Neural cell (in vitro differentiated cells): ENCODE data around the gene NINJ1. TPM values are rescaled to one million over a fixed set of nuclear protein-coding genes. Genes with fewer than 3 reads are reported as not detected.

Experiments
- H2AFZ ChIP-seq: fragments of 200-600, 300-800 bp; sonication (generic), shearing (Covaris generic); 2 replicates; pipeline ENCODE4 v1.6.0; 2014; ENCODE audit warnings: low read depth, mild to moderate bottlenecking, antibody characterized with exemption, low read length, moderate library complexity
- H3F3A ChIP-seq: fragments of 200-600 bp; shearing (Covaris generic); 2 replicates; pipeline ENCODE4 v1.6.1; 2016; ENCODE audit warnings: mild to moderate bottlenecking, moderate library complexity, mixed read lengths, antibody characterized with exemption, low read length; ENCODE audit not compliant: insufficient read depth, poor library complexity, severe bottlenecking
- H3K27ac ChIP-seq: fragments of 200-600, 300-800 bp; sonication (generic), shearing (Covaris generic); 2 replicates; pipeline ENCODE4 v1.5.1; 2014; ENCODE audit warnings: mild to moderate bottlenecking, low read length, moderate library complexity
- H3K27me3 ChIP-seq: fragments of 300-800, 200-600 bp; sonication (generic), shearing (Covaris generic); 2 replicates; pipeline ENCODE4 v1.6.0; 2014; ENCODE audit warnings: mild to moderate bottlenecking, low read depth, low read length, moderate library complexity; ENCODE audit not compliant: insufficient read depth
- H3K36me3 ChIP-seq: fragments of 300-800, 200-600 bp; sonication (generic), shearing (Covaris generic); 2 replicates; pipeline ENCODE4 v1.5.1; 2014; ENCODE audit warnings: mild to moderate bottlenecking, antibody characterized with exemption, low read length, moderate library complexity; ENCODE audit not compliant: insufficient read depth
- H3K4me2 ChIP-seq: fragments of 300-800, 200-600 bp; sonication (generic), shearing (Covaris generic); 2 replicates; pipeline ENCODE4 v1.6.0; 2014; ENCODE audit warnings: mild to moderate bottlenecking, low read length
- H3K4me3 ChIP-seq: fragments of 300-800, 200-600 bp; sonication (generic), shearing (Covaris generic); 2 replicates; pipeline ENCODE4 v1.5.1; 2014; ENCODE audit warnings: mild to moderate bottlenecking, low read length, moderate library complexity
- H3K79me2 ChIP-seq: fragments of 200-600 bp; shearing (Covaris generic); replicated peaks from 2 replicates; pipeline ENCODE4 v1.6.0; 2014; ENCODE audit warnings: mild to moderate bottlenecking, low read length, moderate library complexity; ENCODE audit not compliant: insufficient read depth
- H3K9ac ChIP-seq: fragments of 300-800, 200-600 bp; sonication (generic), shearing (Covaris generic); 2 replicates; pipeline ENCODE4 v1.6.1; 2016; ENCODE audit warnings: mild to moderate bottlenecking, low read length, mixed read lengths
- H3K9me2 ChIP-seq: fragments of 200-600 bp; shearing (Covaris generic); 2 replicates; pipeline ENCODE4 v1.6.1; 2016; ENCODE audit warnings: mild to moderate bottlenecking, low read length, mixed read lengths; ENCODE audit not compliant: insufficient read depth
- H3K9me3 ChIP-seq: fragments of 200-600, 300-800 bp; sonication (generic), shearing (Covaris generic); 2 replicates; pipeline ENCODE4 v1.6.1; 2016; ENCODE audit warnings: mild to moderate bottlenecking, mixed run types, low read length, moderate library complexity, mixed read lengths
- H4K20me1 ChIP-seq: fragments of 200-600 bp; shearing (Covaris generic); 2 replicates; pipeline ENCODE4 v1.6.1; 2016; ENCODE audit warnings: mild to moderate bottlenecking, mixed run types; ENCODE audit not compliant: insufficient read depth
- EP300 ChIP-seq: fragments of 450-650 bp; conservative IDR thresholded peaks from 2 replicates; pipeline ENCODE4 v1.6.1; 2014; ENCODE audit warnings: antibody characterized with exemption, mild to moderate bottlenecking, moderate library complexity; ENCODE audit not compliant: poor library complexity, severe bottlenecking
- EZH2 ChIP-seq: fragments of 200-600, 300-800 bp; shearing (Covaris generic), sonication (generic); IDR thresholded peaks from 2 replicates; pipeline ENCODE4 v1.6.1; 2014; ENCODE audit warnings: antibody characterized with exemption, low read length, borderline replicate concordance, mild to moderate bottlenecking; ENCODE audit not compliant: insufficient read depth, poor library complexity, severe bottlenecking
- MXI1 ChIP-seq: fragments of 450-650 bp; conservative IDR thresholded peaks from 2 replicates; pipeline ENCODE4 v1.6.1; 2014; ENCODE audit warnings: antibody characterized with exemption, mild to moderate bottlenecking; ENCODE audit not compliant: poor library complexity, severe bottlenecking
- POLR2AphosphoS5 ChIP-seq: IDR thresholded peaks from 2 replicates; pipeline ENCODE4 v1.6.1; 2012
- RAD21 ChIP-seq: fragments of 450-650 bp; conservative IDR thresholded peaks from 2 replicates; pipeline ENCODE4 v1.6.1; 2014; ENCODE audit warnings: antibody characterized with exemption, mild to moderate bottlenecking, moderate library complexity
- SMC3 ChIP-seq: fragments of 450-650 bp; conservative IDR thresholded peaks from 2 replicates; pipeline ENCODE4 v1.6.1; 2014; ENCODE audit warnings: antibody characterized with exemption, mild to moderate bottlenecking, moderate library complexity; ENCODE audit not compliant: poor library complexity
- TAF1 ChIP-seq: IDR thresholded peaks from 2 replicates; pipeline ENCODE4 v1.6.1; 2012; ENCODE audit warnings: low read depth
- polyA plus RNA-seq: library from polyadenylated mRNA; depleted of rRNA; stranded (reverse); fragments of >200 nt; gene quantifications from 2 replicates; pipeline ENCODE4 v1.2.3, GENCODE V29; 2014
- TF ChIP-seq, protein P1 (sequence below): fragments of 450-650 bp; IDR thresholded peaks from 2 replicates; pipeline ENCODE4 v1.5.1; 2014; ENCODE audit warnings: antibody characterized with exemption, mild to moderate bottlenecking, moderate library complexity; ENCODE audit not compliant: poor library complexity, severe bottlenecking
- TF ChIP-seq, protein P2 (sequence below): IDR thresholded peaks from 2 replicates; pipeline ENCODE4 v1.6.1; 2012; ENCODE audit warnings: borderline replicate concordance

The NINJ1 gene
- polyA plus RNA-seq, 1 donor from 2014 or later = 2.7 TPM

DNA sequence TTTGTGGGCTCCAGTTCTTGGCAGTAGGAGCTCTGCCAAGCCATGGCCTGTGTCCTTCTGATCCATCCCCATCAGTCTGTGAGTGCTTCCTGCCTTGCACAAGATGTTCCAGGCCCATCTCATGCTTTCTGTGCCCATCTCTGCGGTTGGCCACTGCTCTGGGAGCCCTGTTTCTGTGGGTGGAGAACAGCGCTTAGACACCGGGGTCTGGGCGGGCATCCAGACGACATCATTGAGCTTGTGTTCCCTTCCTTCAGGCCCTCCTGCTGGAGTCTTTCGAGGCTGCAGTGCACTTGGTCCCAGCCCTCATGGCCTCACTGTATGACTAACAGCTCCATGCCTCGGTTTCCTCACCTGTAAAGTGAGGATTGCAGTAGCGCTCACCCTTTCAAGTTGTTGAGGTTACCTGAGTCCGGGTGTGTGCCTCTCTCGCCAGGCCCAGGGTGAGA lies 52.9 kb downstream of the NINJ1 start:
- Histone ChIP-seq H3K27ac (no peak overlapping the region), H3K9ac (no peak overlapping the region), H3K27me3 (no peaks in the 10 kb centered on the region), H2AFZ (no peak overlapping the region), H3F3A (no peaks in the 10 kb centered on the region), H3K4me2 (no peak overlapping the region), H3K4me3 (no peak overlapping the region), H3K9me3 (no peaks in the 10 kb centered on the region), H3K36me3 (no peaks in the 10 kb centered on the region), H3K79me2 (no peaks in the 10 kb centered on the region), H4K20me1 (no peaks in the 10 kb centered on the region), H3K9me2 (no peaks in the 10 kb centered on the region)
- TF ChIP-seq, protein P1, sequence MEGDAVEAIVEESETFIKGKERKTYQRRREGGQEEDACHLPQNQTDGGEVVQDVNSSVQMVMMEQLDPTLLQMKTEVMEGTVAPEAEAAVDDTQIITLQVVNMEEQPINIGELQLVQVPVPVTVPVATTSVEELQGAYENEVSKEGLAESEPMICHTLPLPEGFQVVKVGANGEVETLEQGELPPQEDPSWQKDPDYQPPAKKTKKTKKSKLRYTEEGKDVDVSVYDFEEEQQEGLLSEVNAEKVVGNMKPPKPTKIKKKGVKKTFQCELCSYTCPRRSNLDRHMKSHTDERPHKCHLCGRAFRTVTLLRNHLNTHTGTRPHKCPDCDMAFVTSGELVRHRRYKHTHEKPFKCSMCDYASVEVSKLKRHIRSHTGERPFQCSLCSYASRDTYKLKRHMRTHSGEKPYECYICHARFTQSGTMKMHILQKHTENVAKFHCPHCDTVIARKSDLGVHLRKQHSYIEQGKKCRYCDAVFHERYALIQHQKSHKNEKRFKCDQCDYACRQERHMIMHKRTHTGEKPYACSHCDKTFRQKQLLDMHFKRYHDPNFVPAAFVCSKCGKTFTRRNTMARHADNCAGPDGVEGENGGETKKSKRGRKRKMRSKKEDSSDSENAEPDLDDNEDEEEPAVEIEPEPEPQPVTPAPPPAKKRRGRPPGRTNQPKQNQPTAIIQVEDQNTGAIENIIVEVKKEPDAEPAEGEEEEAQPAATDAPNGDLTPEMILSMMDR = no peak
- TF ChIP-seq POLR2AphosphoS5 (no peak), MXI1 (no peak), RAD21 (no peak), EP300 (no peak)
- TF ChIP-seq, protein P2, sequence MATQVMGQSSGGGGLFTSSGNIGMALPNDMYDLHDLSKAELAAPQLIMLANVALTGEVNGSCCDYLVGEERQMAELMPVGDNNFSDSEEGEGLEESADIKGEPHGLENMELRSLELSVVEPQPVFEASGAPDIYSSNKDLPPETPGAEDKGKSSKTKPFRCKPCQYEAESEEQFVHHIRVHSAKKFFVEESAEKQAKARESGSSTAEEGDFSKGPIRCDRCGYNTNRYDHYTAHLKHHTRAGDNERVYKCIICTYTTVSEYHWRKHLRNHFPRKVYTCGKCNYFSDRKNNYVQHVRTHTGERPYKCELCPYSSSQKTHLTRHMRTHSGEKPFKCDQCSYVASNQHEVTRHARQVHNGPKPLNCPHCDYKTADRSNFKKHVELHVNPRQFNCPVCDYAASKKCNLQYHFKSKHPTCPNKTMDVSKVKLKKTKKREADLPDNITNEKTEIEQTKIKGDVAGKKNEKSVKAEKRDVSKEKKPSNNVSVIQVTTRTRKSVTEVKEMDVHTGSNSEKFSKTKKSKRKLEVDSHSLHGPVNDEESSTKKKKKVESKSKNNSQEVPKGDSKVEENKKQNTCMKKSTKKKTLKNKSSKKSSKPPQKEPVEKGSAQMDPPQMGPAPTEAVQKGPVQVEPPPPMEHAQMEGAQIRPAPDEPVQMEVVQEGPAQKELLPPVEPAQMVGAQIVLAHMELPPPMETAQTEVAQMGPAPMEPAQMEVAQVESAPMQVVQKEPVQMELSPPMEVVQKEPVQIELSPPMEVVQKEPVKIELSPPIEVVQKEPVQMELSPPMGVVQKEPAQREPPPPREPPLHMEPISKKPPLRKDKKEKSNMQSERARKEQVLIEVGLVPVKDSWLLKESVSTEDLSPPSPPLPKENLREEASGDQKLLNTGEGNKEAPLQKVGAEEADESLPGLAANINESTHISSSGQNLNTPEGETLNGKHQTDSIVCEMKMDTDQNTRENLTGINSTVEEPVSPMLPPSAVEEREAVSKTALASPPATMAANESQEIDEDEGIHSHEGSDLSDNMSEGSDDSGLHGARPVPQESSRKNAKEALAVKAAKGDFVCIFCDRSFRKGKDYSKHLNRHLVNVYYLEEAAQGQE = no peak

DNA sequence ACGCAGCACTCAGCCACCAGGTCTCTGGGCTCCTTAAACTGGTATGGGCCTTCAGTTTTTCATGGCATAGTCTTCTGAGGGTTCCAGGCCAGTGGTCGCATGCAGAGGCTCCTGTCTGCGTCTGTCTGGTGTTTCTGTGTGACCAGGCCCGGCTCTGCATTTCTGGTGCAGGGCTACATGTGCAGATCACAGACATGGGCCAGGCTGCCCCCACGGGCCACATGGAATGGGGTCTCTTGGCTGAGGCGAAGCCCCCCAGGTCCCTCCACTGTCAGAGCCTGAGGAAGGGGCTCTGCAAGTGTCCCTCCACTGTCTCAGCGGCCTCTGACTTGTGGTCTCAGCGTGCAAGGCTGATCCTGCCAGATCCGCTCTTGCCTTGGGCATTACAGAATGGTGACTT lies 53.6 kb downstream of the NINJ1 start:
- Histone ChIP-seq H4K20me1 (no peaks in the 10 kb centered on the region), H3K4me3 (no peak overlapping the region), H3K27ac (no peak overlapping the region), H3F3A (no peaks in the 10 kb centered on the region), H3K9ac (no peak overlapping the region), H3K9me3 (no peaks in the 10 kb centered on the region), H3K4me2 (no peak overlapping the region), H3K9me2 (no peaks in the 10 kb centered on the region), H3K79me2 (no peaks in the 10 kb centered on the region), H2AFZ (no peak overlapping the region), H3K27me3 (no peaks in the 10 kb centered on the region), H3K36me3 (no peaks in the 10 kb centered on the region)
- TF ChIP-seq, protein P1 = no peak
- TF ChIP-seq MXI1 (no peak), RAD21 (no peak), TAF1 (no peak), SMC3 (no peak), EP300 (no peak), EZH2 (no peak), POLR2AphosphoS5 (no peak)
- TF ChIP-seq, protein P2 = no peak
